Measurements from ENCODE around the gene C1GALT1. TPM values are rescaled to one million over a fixed set of nuclear protein-coding genes. Genes with fewer than 3 reads are reported as not detected.

Gene C1GALT1
- total and polyA plus RNA-seq, 9 of the 15 experiments (the other 6 are each of a cell fraction or from before 2014, with no cell fraction given): 5.0 to 33.2 (median 24.1) TPM

DNA sequence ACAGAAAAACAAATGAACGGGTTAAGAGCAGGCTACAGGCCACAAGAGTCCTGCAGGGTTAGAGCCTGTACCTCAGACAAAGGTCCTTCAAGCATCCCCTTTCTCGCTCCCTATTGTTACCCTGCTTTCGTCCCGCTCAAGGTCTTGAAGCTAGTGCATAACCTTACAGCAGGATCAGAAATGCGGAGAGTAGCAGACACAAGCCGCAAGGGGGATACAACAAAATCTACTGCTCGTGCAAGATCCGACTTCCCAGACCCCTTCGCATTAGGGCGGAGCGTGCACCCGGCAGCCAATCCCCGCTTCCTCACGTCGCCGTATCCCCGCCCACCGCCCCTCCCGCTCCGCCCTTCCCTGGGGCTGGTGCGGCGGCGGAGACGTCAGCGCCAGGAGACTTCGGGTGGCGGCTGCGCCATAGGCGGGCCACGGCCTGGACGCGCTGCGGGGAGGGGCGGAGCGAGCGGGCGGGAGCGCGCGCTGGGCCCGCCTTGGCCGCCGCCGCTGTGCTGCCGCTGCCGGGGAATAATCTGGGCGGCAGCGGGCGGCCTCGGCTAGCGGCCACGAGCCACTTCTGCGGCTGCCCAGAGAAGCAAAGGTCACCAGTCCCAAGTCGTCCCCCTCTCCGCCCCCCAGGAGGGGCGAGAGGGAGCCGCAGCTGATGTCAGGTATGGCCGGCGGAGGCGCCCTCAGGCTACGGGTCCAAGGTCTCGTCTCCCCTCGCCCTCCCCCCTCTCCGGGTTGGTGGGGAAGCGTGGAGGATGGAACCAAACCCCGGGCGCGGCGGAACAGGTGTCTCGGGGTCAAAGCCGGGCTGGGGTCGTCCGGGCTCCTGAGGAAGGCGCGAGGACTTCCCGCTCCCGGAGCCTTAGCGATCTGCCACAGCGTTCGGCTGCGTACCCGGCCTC, at the start of gene C1GALT1 (continued):
- TF ChIP-seq, protein P1, sequence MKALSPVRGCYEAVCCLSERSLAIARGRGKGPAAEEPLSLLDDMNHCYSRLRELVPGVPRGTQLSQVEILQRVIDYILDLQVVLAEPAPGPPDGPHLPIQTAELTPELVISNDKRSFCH (CRISPR knock-in tag; IDR thresholded peaks at IDR 0.05): no peak
- TF ChIP-seq, protein P1 (tag; IDR thresholded peaks at IDR 0.05): peak; percentile 78; the same call in 1 of the 2 replicates
- TF ChIP-seq SP1 (CRISPR knock-in tag; IDR thresholded peaks at IDR 0.05): peak; percentile 87
- TF ChIP-seq, protein P2, sequence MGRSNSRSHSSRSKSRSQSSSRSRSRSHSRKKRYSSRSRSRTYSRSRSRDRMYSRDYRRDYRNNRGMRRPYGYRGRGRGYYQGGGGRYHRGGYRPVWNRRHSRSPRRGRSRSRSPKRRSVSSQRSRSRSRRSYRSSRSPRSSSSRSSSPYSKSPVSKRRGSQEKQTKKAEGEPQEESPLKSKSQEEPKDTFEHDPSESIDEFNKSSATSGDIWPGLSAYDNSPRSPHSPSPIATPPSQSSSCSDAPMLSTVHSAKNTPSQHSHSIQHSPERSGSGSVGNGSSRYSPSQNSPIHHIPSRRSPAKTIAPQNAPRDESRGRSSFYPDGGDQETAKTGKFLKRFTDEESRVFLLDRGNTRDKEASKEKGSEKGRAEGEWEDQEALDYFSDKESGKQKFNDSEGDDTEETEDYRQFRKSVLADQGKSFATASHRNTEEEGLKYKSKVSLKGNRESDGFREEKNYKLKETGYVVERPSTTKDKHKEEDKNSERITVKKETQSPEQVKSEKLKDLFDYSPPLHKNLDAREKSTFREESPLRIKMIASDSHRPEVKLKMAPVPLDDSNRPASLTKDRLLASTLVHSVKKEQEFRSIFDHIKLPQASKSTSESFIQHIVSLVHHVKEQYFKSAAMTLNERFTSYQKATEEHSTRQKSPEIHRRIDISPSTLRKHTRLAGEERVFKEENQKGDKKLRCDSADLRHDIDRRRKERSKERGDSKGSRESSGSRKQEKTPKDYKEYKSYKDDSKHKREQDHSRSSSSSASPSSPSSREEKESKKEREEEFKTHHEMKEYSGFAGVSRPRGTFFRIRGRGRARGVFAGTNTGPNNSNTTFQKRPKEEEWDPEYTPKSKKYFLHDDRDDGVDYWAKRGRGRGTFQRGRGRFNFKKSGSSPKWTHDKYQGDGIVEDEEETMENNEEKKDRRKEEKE (IDR thresholded peaks at IDR 0.05; ENCODE audit: borderline replicate concordance in 1 of 2, control insufficient read depth in 1 of 2, low read depth in 2 of 2, low read length in 1 of 2): 0 out of 4 replicates have a peak, but pooled peaks of 1 of the 2 experiments have one; percentile 33
- TF ChIP-seq, protein P3, sequence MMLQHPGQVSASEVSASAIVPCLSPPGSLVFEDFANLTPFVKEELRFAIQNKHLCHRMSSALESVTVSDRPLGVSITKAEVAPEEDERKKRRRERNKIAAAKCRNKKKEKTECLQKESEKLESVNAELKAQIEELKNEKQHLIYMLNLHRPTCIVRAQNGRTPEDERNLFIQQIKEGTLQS (IDR thresholded peaks at IDR 0.05): no peak; the same call in 1 of the 2 replicates
- TF ChIP-seq, protein P3 (CRISPR knock-in tag; conservative IDR thresholded peaks at IDR 0.05): no peak
- TF ChIP-seq PYGO2 (tag; IDR thresholded peaks at IDR 0.05): no peak
- TF ChIP-seq, protein P4, sequence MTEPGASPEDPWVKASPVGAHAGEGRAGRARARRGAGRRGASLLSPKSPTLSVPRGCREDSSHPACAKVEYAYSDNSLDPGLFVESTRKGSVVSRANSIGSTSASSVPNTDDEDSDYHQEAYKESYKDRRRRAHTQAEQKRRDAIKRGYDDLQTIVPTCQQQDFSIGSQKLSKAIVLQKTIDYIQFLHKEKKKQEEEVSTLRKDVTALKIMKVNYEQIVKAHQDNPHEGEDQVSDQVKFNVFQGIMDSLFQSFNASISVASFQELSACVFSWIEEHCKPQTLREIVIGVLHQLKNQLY (CRISPR knock-in tag; conservative IDR thresholded peaks at IDR 0.05): no peak
- TF ChIP-seq POLR2G (IDR thresholded peaks at IDR 0.05; ENCODE audit: low read depth, low read length): peak; percentile 93
- peak; percentile 88 for TF ChIP-seq POLR2H (tag; IDR thresholded peaks at IDR 0.05; ENCODE audit: low read depth)
- TF ChIP-seq NR2C2 (CRISPR knock-in tag; IDR thresholded peaks at IDR 0.05): no peak
- peak; percentile 88 for TF ChIP-seq NR2C2 (tag; IDR thresholded peaks at IDR 0.05)
- peak; percentile 23; the same call in 1 of the 2 replicates for TF ChIP-seq TEAD4 (IDR thresholded peaks at IDR 0.05; ENCODE audit: low read length)
- no peak for TF ChIP-seq TEAD4 (CRISPR knock-in tag; IDR thresholded peaks at IDR 0.05; ENCODE audit: borderline replicate concordance)
- TF ChIP-seq, protein P5, sequence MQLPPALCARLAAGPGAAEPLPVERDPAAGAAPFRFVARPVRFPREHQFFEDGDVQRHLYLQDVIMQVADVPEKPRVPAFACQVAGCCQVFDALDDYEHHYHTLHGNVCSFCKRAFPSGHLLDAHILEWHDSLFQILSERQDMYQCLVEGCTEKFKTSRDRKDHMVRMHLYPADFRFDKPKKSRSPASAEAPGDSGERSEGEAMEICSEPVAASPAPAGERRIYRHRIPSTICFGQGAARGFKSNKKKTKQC (CRISPR knock-in tag; IDR thresholded peaks at IDR 0.05): no peak; the same call in 1 of the 2 replicates
- TF ChIP-seq RCOR1 (IDR thresholded peaks at IDR 0.05; ENCODE audit: borderline replicate concordance in 1 of 2, low read depth in 2 of 2, low read length in 2 of 2): peak in 1 of 2 experiments; percentile 18; a peak in 1 of 4 replicates
- peak; percentile 36 for TF ChIP-seq L3MBTL2 (IDR thresholded peaks at IDR 0.05)
- TF ChIP-seq EP400 (IDR thresholded peaks at IDR 0.05): peak; percentile 68

Data from K562 (cell line).